Measurements from ENCODE around the gene USP5. TPM values are rescaled to one million over a fixed set of nuclear protein-coding genes. Genes with fewer than 3 reads are reported as not detected.

The USP5 gene
- 10 to 100 TPM; 41.0 to 94.1 (median 47.1) TPM for total RNA-seq

DNA sequence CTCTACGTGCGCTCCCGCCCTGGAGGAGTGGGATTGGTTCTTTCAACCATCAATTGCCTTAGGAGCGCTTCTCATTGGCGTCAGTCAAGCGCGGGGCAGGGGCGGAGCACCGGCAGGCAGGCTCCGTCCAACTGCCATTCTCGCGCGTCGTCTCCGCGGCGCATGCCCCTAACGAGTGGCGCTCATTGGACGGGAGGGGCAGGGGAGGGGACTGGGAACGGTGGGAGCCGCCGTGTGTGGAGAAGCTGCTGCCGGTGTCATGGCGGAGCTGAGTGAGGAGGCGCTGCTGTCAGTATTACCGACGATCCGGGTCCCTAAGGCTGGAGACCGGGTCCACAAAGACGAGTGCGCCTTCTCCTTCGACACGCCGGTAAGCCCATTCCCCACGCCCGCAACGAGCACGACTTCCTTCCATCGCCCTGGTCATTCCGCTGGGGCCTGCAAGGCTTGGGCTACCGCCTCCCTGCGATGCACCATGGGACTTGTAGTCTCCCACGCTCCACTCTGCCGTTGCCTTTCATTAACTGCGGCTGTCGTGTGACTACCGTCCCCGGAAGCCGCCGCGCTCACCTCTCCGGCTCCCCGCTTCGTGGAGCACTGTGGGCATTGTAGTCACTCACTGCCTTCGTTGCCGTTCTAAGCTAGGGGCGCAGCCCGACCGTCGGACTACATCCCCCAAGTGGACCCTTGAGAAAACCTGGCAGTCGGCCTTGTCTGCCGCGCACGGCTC lies at the start of gene USP5:
Gene USP5 (plus strand): TSS at position 230 of the 730 bp plus-strand sequence. CDS start 30 bp downstream, at position 260.
- TF ChIP-seq, protein P1, sequence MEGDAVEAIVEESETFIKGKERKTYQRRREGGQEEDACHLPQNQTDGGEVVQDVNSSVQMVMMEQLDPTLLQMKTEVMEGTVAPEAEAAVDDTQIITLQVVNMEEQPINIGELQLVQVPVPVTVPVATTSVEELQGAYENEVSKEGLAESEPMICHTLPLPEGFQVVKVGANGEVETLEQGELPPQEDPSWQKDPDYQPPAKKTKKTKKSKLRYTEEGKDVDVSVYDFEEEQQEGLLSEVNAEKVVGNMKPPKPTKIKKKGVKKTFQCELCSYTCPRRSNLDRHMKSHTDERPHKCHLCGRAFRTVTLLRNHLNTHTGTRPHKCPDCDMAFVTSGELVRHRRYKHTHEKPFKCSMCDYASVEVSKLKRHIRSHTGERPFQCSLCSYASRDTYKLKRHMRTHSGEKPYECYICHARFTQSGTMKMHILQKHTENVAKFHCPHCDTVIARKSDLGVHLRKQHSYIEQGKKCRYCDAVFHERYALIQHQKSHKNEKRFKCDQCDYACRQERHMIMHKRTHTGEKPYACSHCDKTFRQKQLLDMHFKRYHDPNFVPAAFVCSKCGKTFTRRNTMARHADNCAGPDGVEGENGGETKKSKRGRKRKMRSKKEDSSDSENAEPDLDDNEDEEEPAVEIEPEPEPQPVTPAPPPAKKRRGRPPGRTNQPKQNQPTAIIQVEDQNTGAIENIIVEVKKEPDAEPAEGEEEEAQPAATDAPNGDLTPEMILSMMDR (IDR thresholded peaks at IDR 0.05), result no peak
- TF ChIP-seq POLR2A (IDR thresholded peaks at IDR 0.05), result peak; percentile 32 to 62

DNA sequence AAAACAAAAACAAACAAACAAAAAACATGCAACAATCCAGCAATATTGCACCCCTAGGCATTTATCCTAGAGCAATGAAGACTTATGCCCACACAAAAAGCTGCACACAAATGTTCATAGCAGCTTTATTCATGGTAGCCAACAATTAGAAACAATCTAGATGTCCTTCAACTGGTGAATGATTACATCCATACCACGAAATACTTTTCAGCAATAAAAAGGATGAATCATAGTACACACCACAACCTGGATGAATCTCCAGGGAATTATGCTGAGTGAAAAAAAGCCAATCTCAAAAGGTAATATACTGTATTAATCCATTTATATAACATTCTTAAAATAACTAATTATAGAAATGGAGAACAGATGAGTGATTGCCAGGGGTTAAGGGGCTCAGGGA lies 44.8 kb upstream of the USP5 start:
- no peak for TF ChIP-seq POLR2A (IDR thresholded peaks at IDR 0.05)
- TF ChIP-seq, protein P1 (IDR thresholded peaks at IDR 0.05), result no peak
- H3K27me3 ChIP-seq, result no peaks in the 10 kb centered on the region
- no peaks in the 10 kb centered on the region for H3K36me3 ChIP-seq
- H3K4me1 ChIP-seq, result no peaks in the 10 kb centered on the region
- no peak overlapping the region for H3K4me3 ChIP-seq
- no peak for DNase-seq
- no peaks in the 10 kb centered on the region for H3K9me3 ChIP-seq
- H3K27ac ChIP-seq, result no peak overlapping the region

More for the DNA sequence above, at the start of gene USP5:
- peak; percentile 97 to 100 (median 99) for DNase-seq
- H3K27me3 ChIP-seq, result no peaks in the 10 kb centered on the region
- H3K4me3 ChIP-seq, result peak within 1 kb of the TSS; percentile 57 to 74 (median 66)
- peaks cover 0 to 32% (median 0%) of the 10 kb centered on the region in 3 donors for H3K36me3 ChIP-seq
- H3K27ac ChIP-seq, result peak within 1 kb of the TSS; percentile 89 to 99 (median 96)
- H3K4me1 ChIP-seq, result peaks cover 0 to 14% (median 7%) of the 10 kb centered on the region in 4 donors
- H3K9me3 ChIP-seq, result no peaks in the 10 kb centered on the region

- Histone ChIP-seq H3K4me3 (no peak overlapping the region), H3K36me3 (no peaks in the 10 kb centered on the region), H3K9me3 (no peaks in the 10 kb centered on the region), H3K27me3 (no peaks in the 10 kb centered on the region), H3K27ac (no peak overlapping the region), H3K4me1 (no peaks in the 10 kb centered on the region)
- DNase-seq, result no peak
- no peak for TF ChIP-seq POLR2A (IDR thresholded peaks at IDR 0.05)
- TF ChIP-seq, protein P1 (IDR thresholded peaks at IDR 0.05), result no peak
Measured at GRCh38 chr12:6809056-6809455, 42.9 kb upstream of the USP5 start.

GRCh38 chr12:6810758-6811157 lies 41.2 kb upstream of the USP5 start:
- H3K4me1 ChIP-seq, result no peaks in the 10 kb centered on the region
- H3K27ac ChIP-seq, result no peak overlapping the region
- H3K9me3 ChIP-seq, result no peaks in the 10 kb centered on the region
- H3K27me3 ChIP-seq, result no peaks in the 10 kb centered on the region
- H3K36me3 ChIP-seq, result no peaks in the 10 kb centered on the region
- DNase-seq, result no peak
- TF ChIP-seq, protein P1 (IDR thresholded peaks at IDR 0.05), result no peak
- TF ChIP-seq POLR2A (IDR thresholded peaks at IDR 0.05), result no peak
- no peak overlapping the region for H3K4me3 ChIP-seq

DNA sequence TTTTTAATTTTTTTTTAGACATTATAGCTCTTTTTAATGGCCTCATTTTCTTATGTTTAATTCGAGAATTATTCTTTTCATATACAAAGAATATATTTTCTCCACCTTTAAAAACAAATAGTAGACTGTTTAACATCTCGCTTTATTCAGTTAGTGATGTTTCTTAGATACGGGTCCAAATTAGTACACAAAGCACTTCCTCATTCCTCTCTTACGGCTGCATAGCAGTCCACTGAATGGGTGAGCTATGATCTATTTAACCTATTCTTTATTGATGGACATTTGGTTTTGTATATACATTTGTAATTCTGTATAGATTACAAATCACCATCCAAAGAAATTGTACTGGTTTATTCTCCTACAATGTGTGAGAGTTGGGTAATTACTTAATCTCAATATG lies 38.6 kb upstream of the USP5 start:
- TF ChIP-seq, protein P1 (IDR thresholded peaks at IDR 0.05), result no peak
- TF ChIP-seq POLR2A (IDR thresholded peaks at IDR 0.05), result no peak
- Histone ChIP-seq H3K36me3 (no peaks in the 10 kb centered on the region), H3K27ac (no peak overlapping the region), H3K9me3 (no peaks in the 10 kb centered on the region), H3K27me3 (no peaks in the 10 kb centered on the region), H3K4me3 (no peak overlapping the region), H3K4me1 (no peaks in the 10 kb centered on the region)
- DNase-seq, result no peak

Data from Peyer's patch (tissue), 4 donors.